Measurements from ENCODE around the gene CREB1. TPM values are rescaled to one million over a fixed set of nuclear protein-coding genes. Genes with fewer than 3 reads are reported as not detected.

The CREB1 gene
- total RNA-seq, 1 donor from 2014 or later: 89.6 TPM

DNA sequence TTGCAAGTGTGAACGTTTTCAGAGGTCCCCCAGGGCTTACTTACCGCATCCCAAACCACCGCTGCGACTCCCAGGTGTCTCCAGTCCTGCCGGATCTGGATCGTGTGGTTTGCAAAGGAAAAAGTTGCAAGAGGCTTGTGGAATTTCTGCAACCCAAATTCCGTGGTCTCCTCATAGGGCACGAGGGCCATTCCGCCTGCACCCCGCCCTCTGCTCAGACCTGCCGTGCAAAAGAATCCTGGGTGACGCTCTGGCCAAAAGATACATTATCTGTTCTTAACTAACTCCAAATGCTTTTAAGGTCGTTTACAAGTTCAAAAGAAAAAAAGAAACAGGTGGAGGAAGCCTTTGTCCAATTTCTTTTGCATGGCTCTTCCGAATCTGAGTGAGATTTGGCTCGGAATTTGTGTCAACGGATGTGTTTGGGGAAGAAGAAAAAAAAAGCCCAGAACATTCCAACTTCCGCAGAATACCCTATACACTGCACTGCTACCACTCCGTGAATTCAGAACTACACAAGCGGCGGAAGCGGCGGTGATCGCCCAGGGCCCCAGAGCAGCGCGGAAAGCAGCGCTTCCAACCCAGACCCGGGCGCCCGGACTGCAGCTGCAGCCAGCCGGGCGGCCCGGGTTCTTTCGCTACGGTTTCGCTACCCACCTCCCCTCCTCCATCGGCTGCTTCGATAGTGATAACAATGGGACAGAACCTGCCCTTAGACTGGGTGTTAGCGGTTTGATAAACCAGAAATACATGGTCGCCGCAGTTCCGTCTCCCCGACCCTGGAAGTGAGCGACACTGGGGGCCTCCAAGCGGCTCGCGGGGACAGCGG is 94.6 kb downstream of the CREB1 start:
- peaks cover 23% of the 10 kb centered on the region for H3K4me1 Mint-ChIP-seq (ENCODE audit: unreplicated experiment)
- no peaks in the 10 kb centered on the region for H3K9me3 Mint-ChIP-seq
- H3K36me3 Mint-ChIP-seq: peaks cover 21% of the 10 kb centered on the region
- no peaks in the 10 kb centered on the region for H3K27me3 Mint-ChIP-seq
- peak overlapping the region; percentile 87 for H3K27ac Mint-ChIP-seq
- DNase-seq (ENCODE audit: extremely low spot score, unreplicated experiment): peak; percentile 78
- TF ChIP-seq, protein P1, sequence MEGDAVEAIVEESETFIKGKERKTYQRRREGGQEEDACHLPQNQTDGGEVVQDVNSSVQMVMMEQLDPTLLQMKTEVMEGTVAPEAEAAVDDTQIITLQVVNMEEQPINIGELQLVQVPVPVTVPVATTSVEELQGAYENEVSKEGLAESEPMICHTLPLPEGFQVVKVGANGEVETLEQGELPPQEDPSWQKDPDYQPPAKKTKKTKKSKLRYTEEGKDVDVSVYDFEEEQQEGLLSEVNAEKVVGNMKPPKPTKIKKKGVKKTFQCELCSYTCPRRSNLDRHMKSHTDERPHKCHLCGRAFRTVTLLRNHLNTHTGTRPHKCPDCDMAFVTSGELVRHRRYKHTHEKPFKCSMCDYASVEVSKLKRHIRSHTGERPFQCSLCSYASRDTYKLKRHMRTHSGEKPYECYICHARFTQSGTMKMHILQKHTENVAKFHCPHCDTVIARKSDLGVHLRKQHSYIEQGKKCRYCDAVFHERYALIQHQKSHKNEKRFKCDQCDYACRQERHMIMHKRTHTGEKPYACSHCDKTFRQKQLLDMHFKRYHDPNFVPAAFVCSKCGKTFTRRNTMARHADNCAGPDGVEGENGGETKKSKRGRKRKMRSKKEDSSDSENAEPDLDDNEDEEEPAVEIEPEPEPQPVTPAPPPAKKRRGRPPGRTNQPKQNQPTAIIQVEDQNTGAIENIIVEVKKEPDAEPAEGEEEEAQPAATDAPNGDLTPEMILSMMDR (conservative IDR thresholded peaks at IDR 0.05): no peak
- H3K4me3 Mint-ChIP-seq: peak overlapping the region; percentile 96

DNA sequence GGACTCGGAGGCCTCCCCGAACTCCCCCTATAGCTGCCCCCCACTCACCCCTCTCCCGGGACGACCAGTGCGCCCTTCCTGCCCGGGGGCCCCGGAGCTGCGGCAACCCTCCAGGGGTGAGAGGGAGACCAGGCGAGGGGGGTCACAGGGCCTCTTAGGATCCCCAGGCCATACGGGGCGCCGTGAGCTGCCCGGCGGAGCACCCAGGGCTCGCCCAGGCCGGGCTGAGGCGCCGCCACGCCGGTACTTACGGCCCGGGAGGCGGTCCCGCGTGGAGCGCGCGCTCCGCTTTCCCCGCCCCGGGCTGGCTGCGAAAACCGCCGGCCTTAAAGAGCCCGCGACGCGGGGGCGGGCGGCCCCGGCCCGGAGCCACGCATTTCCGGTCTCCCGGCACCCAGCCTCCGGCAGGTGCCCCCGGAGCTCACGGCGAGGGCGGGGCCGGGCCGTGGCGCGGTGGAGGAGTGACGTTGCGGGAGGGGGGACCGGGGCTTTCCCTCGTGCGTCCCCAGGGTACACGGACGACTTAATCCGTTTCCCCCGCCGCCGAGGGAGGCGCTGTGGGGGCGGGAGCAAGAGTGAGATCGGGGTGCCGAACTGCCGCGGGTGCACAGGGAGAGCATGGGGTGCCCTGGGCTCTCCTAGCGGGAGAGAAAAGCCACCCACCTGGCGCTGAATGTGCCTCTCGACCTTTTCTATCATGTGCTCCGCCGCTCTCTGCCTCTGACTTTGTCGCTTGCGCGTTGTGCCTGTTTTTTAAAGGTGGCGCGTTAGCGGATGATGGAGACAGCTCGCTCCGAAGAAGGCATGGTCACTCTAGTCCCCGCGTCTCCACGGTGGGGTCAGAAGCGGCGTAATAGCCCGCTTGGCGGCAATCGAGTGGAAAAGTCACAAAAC is 95.5 kb downstream of the CREB1 start, which contains the start of gene METTL21A:
TSS of gene METTL21A (minus strand) at position 381 of the 894 bp plus-strand sequence. CDS start 1,019 bp downstream, outside the sequence.
- H3K27me3 Mint-ChIP-seq: no peaks in the 10 kb centered on the region
- TF ChIP-seq, protein P1 (conservative IDR thresholded peaks at IDR 0.05): peak; percentile 65
- peaks cover 22% of the 10 kb centered on the region for H3K4me1 Mint-ChIP-seq (ENCODE audit: unreplicated experiment)
- peak; percentile 82 for DNase-seq (ENCODE audit: extremely low spot score, unreplicated experiment)
- peaks cover 15% of the 10 kb centered on the region for H3K36me3 Mint-ChIP-seq
- no peaks in the 10 kb centered on the region for H3K9me3 Mint-ChIP-seq
- H3K27ac Mint-ChIP-seq: peak within 1 kb of the TSS; percentile 93
- peak within 1 kb of the TSS; percentile 97 for H3K4me3 Mint-ChIP-seq

DNA sequence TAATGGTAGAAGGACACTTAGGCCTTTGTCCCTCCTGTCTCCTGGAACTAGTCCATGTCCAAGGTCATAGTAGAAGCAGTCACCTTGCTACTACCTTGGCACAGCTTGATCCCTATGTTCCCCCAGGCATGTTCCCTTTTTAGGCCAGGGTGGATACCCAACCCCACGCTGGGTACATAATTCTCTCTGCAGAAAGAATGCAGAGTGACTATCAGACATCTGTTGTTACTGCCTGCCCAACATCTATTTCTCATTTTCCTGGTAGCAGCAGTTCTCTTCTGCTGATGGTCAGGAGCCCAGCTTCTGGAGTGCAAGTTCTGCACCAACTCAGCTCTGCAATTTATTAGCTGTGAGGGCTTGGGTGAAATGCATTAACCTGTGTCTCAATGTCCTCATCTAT is 99.8 kb downstream of the CREB1 start:
- TF ChIP-seq, protein P1 (conservative IDR thresholded peaks at IDR 0.05): no peak
- no peak for DNase-seq (ENCODE audit: extremely low spot score, unreplicated experiment)
- H3K9me3 Mint-ChIP-seq: no peaks in the 10 kb centered on the region
- H3K27me3 Mint-ChIP-seq: no peaks in the 10 kb centered on the region
- H3K27ac Mint-ChIP-seq: peak overlapping the region; percentile 69
- H3K4me1 Mint-ChIP-seq (ENCODE audit: unreplicated experiment): peaks cover 10% of the 10 kb centered on the region
- peak overlapping the region; percentile 53 for H3K4me3 Mint-ChIP-seq
- H3K36me3 Mint-ChIP-seq: no peaks in the 10 kb centered on the region

DNA sequence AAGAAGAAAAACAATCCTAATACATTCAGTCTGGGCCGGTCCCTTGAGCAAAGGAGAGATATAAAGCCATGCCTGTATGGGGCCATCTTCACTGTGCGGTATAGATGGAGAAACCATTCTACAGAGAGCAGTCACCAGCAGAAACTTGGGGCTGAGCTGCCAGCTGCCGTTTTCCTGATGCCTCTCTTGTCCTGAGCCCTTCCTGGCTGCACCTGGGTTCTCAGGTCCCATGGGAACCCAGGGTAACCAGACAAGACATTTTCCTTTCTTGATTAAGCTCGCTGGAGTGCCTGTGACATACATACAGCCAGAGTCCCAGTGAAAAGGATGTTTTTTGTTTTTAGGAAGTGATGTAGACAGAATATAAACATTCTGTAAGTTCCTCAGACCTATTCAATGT is 100.7 kb downstream of the CREB1 start:
- Mint-ChIP-seq H3K4me3 (no peak overlapping the region), H3K9me3 (no peaks in the 10 kb centered on the region), H3K27me3 (no peaks in the 10 kb centered on the region), H3K4me1 (ENCODE audit: unreplicated experiment) (peaks cover 10% of the 10 kb centered on the region), H3K27ac (no peak overlapping the region), H3K36me3 (no peaks in the 10 kb centered on the region)
- TF ChIP-seq, protein P1 (conservative IDR thresholded peaks at IDR 0.05): no peak
- no peak for DNase-seq (ENCODE audit: extremely low spot score, unreplicated experiment)

DNA sequence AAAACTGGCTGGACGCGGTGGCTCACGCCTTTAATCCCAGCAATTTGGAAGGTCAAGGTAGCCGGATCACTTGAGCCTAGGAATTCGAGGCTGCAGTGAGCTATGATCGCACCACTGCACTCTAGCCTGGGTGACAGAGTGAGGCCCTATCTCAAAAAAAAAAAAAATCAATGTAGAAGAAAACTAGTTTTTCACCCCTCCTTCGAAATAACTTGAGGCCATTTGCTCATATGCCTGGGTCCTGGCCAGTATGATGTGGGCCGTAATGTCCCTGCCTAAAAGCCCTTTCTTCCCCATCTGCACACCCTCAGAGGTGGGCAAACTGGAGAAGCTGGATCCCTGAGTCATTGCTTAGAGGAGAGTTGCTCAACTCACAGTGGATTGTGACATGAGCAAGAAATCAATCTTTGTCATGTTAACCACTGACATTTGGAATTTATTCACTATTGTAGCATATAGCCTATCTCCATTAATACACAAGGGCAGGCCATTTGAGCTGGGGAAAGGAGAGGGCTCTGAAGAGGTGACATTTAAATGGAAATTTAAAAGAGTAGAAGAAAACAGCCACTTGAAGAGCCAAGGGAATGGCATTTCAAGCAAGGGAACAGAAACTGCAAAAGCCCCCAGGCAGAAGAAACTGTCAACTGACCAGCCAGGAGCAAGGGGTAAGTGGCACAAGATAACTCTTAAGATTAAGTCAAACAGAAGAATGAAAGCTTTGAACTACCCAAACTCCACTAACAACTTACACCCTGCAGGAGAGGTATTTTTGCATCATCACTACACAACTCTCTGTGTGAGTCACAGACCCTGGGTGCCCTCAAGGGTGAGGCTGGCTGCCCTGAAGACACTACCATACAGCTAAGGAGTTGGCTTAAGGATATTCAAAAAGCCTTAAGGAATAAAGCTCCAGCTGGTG is 103.1 kb downstream of the CREB1 start:
- Mint-ChIP-seq H3K9me3 (no peaks in the 10 kb centered on the region), H3K4me1 (ENCODE audit: unreplicated experiment) (peaks cover 10% of the 10 kb centered on the region), H3K27me3 (no peaks in the 10 kb centered on the region), H3K36me3 (no peaks in the 10 kb centered on the region), H3K27ac (peak overlapping the region; percentile 97), H3K4me3 (peak overlapping the region; percentile 40)
- DNase-seq (ENCODE audit: extremely low spot score, unreplicated experiment): no peak
- TF ChIP-seq, protein P1 (conservative IDR thresholded peaks at IDR 0.05): no peak
